ENCODE data around the gene LRRC46.

The LRRC46 gene

GRCh38 chr17:47879028-47879585 is 47.6 kb downstream of the LRRC46 start:
- peak; percentile 14 for DNase-seq

GRCh38 chr17:47879776-47880454 is 48.4 kb downstream of the LRRC46 start:
- DNase-seq, result no peak

- DNase-seq, result no peak
These were observed 50.8 kb downstream of the LRRC46 start for GRCh38 chr17:47882247-47882646.

GRCh38 chr17:47882695-47883588 is 51.5 kb downstream of the LRRC46 start:
- no peak for DNase-seq

GRCh38 chr17:47883589-47884426 is 52.3 kb downstream of the LRRC46 start:
- no peak for DNase-seq

GRCh38 chr17:47884427-47884740 is 52.9 kb downstream of the LRRC46 start:
- no peak for DNase-seq

GRCh38 chr17:47884905-47885730 is 53.6 kb downstream of the LRRC46 start:
- DNase-seq, result no peak

All from activated CD4-positive, alpha-beta T cell treated with anti-CD3 and anti-CD28 coated beads for 48 hours (primary cell).